Prostate gland (tissue), 2 donors: ENCODE data around the gene CCDC167.

Source experiments
- CTCF ChIP-seq, 4 experiments: fragments of 200-600 bp in 2 of 4; fragments of 450-650 bp in 2 of 4; sonication (generic) in 2 of 4; IDR thresholded peaks; 1 replicate in 3 of 4; 2 replicates in 1 of 4; pipeline ENCODE4 v1.5.1; 2016 to 2019; ENCODE audit warnings: antibody characterized with exemption in 4 of 4, mild to moderate bottlenecking in 2 of 4, moderate library complexity in 2 of 4
- POLR2A ChIP-seq: fragments of 450-650 bp; IDR thresholded peaks from one replicate; pipeline ENCODE4 v1.6.1; 2016; ENCODE audit warnings: antibody characterized with exemption, mild to moderate bottlenecking
- POLR2AphosphoS5 ChIP-seq: sonication (generic); formaldehyde crosslinking; IDR thresholded peaks from one replicate; pipeline ENCODE4 v1.6.1; 2017; ENCODE audit warnings: antibody characterized with exemption

DNA sequence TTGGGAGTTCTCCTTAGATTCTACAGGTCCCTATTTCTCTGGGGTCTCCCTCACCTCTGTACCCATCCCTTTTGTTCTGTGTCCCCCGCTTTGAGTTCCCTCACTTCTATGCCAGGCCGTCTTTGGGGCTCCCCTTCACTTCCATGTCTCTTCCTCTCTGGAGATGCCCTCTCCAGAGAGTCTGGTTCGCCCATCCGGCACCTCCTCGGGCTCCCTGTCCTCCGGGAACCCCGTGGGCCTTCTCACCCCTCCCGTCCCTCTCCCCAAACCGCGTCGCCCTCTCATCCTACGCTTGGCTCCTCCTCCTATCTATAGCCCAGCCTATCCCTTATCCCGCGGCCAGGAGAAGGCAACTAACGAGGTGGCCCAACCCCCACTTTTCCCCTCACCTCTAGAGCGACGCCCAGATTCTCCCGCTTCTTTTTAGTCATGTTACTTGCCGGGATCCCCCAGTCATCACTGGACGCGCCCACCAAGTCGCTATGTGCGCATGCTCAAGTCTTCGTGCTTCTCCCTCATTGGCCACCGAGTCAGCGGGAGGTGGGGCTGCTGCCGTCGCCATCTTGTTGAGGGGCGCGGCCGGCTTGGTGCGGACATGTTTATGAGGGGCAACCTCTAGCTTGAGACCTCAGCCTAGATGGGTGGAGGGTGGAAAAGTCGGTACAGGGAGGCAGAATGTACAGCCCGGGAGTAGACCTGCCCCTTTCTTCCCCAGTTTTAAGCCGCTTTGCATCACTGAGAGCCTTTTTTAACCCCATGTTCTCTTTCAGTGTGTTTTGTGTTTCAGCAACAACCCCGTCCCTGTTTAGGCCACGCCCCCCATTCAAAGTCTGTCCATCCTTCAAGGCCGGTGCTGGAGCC, at the start of gene CCDC167:
- TF ChIP-seq CTCF (IDR thresholded peaks at IDR 0.05): no peak
- TF ChIP-seq POLR2AphosphoS5: peak; percentile 90
- peak; percentile 20 for TF ChIP-seq POLR2A
